GM18526 (cell line): Measurements from ENCODE around the gene OR2B2.

Experiments
- POLR2A ChIP-seq: IDR thresholded peaks from 3 replicates; pipeline ENCODE4 v1.6.1; 2011; ENCODE audit not compliant: insufficient read length; ENCODE audit errors: extremely low read depth

OR2B2 gene

GRCh38 chr6:27873021-27873940 lies 38.9 kb downstream of the OR2B2 start:
- TF ChIP-seq POLR2A, result no peak

- no peak for TF ChIP-seq POLR2A
Measured at GRCh38 chr6:27872642-27873020, 39.6 kb downstream of the OR2B2 start.

GRCh38 chr6:27871924-27872638 lies 40.1 kb downstream of the OR2B2 start:
- TF ChIP-seq POLR2A, result no peak

GRCh38 chr6:27870291-27870870 lies 41.8 kb downstream of the OR2B2 start:
- no peak for TF ChIP-seq POLR2A

- TF ChIP-seq POLR2A, result no peak
Measured at GRCh38 chr6:27868311-27868710, 43.9 kb downstream of the OR2B2 start.

- TF ChIP-seq POLR2A, result no peak
Measured at GRCh38 chr6:27867945-27868300, 44.3 kb downstream of the OR2B2 start.

GRCh38 chr6:27867051-27867944 lies 44.9 kb downstream of the OR2B2 start:
- no peak for TF ChIP-seq POLR2A

GRCh38 chr6:27866357-27867050 lies 45.7 kb downstream of the OR2B2 start:
- no peak for TF ChIP-seq POLR2A

- no peak for TF ChIP-seq POLR2A
Measured at GRCh38 chr6:27865850-27866356, 46.3 kb downstream of the OR2B2 start.

GRCh38 chr6:27864906-27865849 lies 47.0 kb downstream of the OR2B2 start:
- TF ChIP-seq POLR2A, result no peak

- TF ChIP-seq POLR2A, result no peak
Measured at GRCh38 chr6:27863962-27864905, 48.0 kb downstream of the OR2B2 start.
